Smooth muscle cell (in vitro differentiated cells): ENCODE measurements around the gene USP10. TPM values are rescaled to one million over a fixed set of nuclear protein-coding genes. Genes with fewer than 3 reads are reported as not detected.

Experiments used
- DNase-seq: peaks from one replicate; lab custom pipeline; 2025; ENCODE audit not compliant: unreplicated experiment; lab: John Stamatoyannopoulos, UW
- H2AFZ ChIP-seq: fragments of 200-600 bp; sonication (generic); 2 replicates; pipeline ENCODE4 v1.6.0; 2016; ENCODE audit warnings: antibody characterized with exemption, low read depth, mild to moderate bottlenecking
- H3F3A ChIP-seq: fragments of 200-600 bp; sonication (generic); 2 replicates; pipeline ENCODE4 v1.6.0; 2017; ENCODE audit warnings: antibody characterized with exemption, low read depth
- H3K27ac ChIP-seq: fragments of 200-600 bp; sonication (generic); 2 replicates; pipeline ENCODE4 v1.5.1; 2016; ENCODE audit warnings: low read depth, mild to moderate bottlenecking
- H3K27me3 ChIP-seq: fragments of 200-600 bp; sonication (generic); 2 replicates; pipeline ENCODE4 v1.6.1; 2016; ENCODE audit warnings: low read depth, mild to moderate bottlenecking
- H3K36me3 ChIP-seq: fragments of 200-600 bp; sonication (generic); 2 replicates; pipeline ENCODE4 v1.5.1; 2016; ENCODE audit warnings: low read depth
- H3K4me1 ChIP-seq: fragments of 200-600 bp; sonication (generic); 2 replicates; pipeline ENCODE4 v1.5.1; 2016; ENCODE audit warnings: low read depth
- H3K4me2 ChIP-seq: fragments of 200-600 bp; sonication (generic); 2 replicates; pipeline ENCODE4 v1.6.0; 2016; ENCODE audit warnings: mild to moderate bottlenecking
- H3K4me3 ChIP-seq: fragments of 200-600 bp; sonication (generic); 2 replicates; pipeline ENCODE4 v1.5.1; 2016; ENCODE audit warnings: mild to moderate bottlenecking
- H3K79me2 ChIP-seq: fragments of 200-600 bp; sonication (generic); 2 replicates; pipeline ENCODE4 v1.6.0; 2016; ENCODE audit warnings: low read depth, mild to moderate bottlenecking
- H3K9ac ChIP-seq: fragments of 200-600 bp; sonication (generic); 2 replicates; pipeline ENCODE4 v1.6.0; 2016; ENCODE audit warnings: low read depth
- H3K9me3 ChIP-seq: fragments of 200-600 bp; sonication (generic); replicated peaks from 2 replicates; pipeline ENCODE4 v1.5.1; 2016; ENCODE audit warnings: low read depth
- H4K20me1 ChIP-seq: fragments of 200-600 bp; sonication (generic); 2 replicates; pipeline ENCODE4 v1.6.0; 2016; ENCODE audit warnings: low read depth
- CTCF ChIP-seq: fragments of 200-600 bp; sonication (generic); IDR thresholded peaks from 2 replicates; pipeline ENCODE4 v1.5.1; 2017; ENCODE audit warnings: borderline replicate concordance, mild to moderate bottlenecking, antibody characterized with exemption; ENCODE audit not compliant: insufficient read depth, poor library complexity, severe bottlenecking
- WGBS: methylation state at CpG from one replicate; pipeline ENCODE4 v1.1.7; 2016; ENCODE audit warnings: low lambda C conversion rate; 5-methylcytosine and 5-hydroxymethylcytosine counted together
- polyA plus RNA-seq: library from polyadenylated mRNA; unstranded; fragments of >200 nt; fragmentation: Nextera tagmentation; extraction: Ambion mirVana; gene quantifications from 2 replicates; pipeline ENCODE4 v1.2.1, GENCODE V29; 2016
- total RNA-seq: library from RNA; depleted of rRNA; stranded (reverse); fragments of >200 nt; gene quantifications from 2 replicates; pipeline ENCODE4 v1.2.3, GENCODE V29; 2014

Gene USP10
- total and polyA plus RNA-seq, 2 experiments from 2014 or later, result 52.5 to 56.1 TPM

GRCh38 chr16:84768808-84769197 lies 69.0 kb downstream of the USP10 start:
- Histone ChIP-seq H2AFZ (no peak overlapping the region), H3K4me3 (no peak overlapping the region), H3K27me3 (no peaks in the 10 kb centered on the region), H3K27ac (no peak overlapping the region), H3K79me2 (peaks cover 17% of the 10 kb centered on the region), H3K9ac (no peak overlapping the region), H3K4me2 (no peak overlapping the region), H3F3A (no peaks in the 10 kb centered on the region), H3K36me3 (peaks cover 12% of the 10 kb centered on the region), H4K20me1 (peaks cover 19% of the 10 kb centered on the region), H3K9me3 (no peaks in the 10 kb centered on the region), H3K4me1 (no peaks in the 10 kb centered on the region)
- 94% methylated on average over 4 of the region's 4 CpGs for WGBS
- no peak for TF ChIP-seq CTCF
- DNase-seq, result no peak

DNA sequence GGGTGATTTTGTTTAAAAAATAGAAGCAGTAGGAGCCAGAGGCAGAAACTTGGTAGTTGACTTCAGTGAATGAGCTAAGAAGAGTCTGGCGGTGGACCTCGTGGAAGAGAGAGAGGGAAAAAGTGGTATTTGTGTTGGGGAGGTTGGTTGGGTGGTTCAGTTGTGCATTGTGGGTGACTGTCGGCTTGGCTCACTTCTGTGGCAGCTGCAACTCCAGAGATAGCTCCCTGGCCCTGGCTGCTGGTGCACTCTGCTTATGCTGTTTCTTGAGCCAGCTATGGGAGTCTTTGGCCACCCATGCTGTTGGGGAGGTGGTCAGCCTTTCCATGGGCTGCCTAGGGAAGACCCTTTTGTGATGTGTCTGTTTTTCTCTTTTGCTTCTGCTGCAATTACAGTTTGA lies 69.6 kb downstream of the USP10 start:
- no peaks in the 10 kb centered on the region for H3K27me3 ChIP-seq
- H3K36me3 ChIP-seq, result peaks cover 12% of the 10 kb centered on the region
- no peak overlapping the region for H3K4me3 ChIP-seq
- no peaks in the 10 kb centered on the region for H3K9me3 ChIP-seq
- WGBS, result 98% methylated on average over 3 of the region's 3 CpGs
- DNase-seq, result no peak
- peaks cover 19% of the 10 kb centered on the region for H4K20me1 ChIP-seq
- H3K27ac ChIP-seq, result no peak overlapping the region
- no peak overlapping the region for H3K4me2 ChIP-seq
- H3K9ac ChIP-seq, result no peak overlapping the region
- H3K4me1 ChIP-seq, result no peaks in the 10 kb centered on the region
- no peaks in the 10 kb centered on the region for H3F3A ChIP-seq
- no peak for TF ChIP-seq CTCF
- no peak overlapping the region for H2AFZ ChIP-seq
- H3K79me2 ChIP-seq, result peaks cover 17% of the 10 kb centered on the region

DNA sequence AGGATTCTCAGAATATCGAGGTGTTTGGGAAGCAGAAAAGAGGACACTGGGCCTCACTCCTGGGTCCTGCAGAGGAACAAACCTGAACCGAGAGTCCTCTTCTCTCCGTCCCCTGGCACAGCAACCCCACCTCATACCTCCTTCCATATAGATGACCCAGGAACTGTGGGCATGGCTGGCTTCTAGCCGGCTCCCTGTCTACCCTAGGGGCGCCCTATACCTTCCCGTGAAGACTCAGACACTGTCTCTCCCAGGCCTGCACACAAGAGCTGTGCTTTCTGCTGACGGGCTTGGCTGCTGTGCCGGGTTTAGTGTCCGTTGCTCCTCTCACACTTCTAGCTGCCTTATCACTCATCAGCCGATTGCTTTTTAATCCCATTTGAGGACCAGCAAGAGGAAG lies 73.5 kb downstream of the USP10 start:
- no peak for TF ChIP-seq CTCF
- Histone ChIP-seq H3K4me2 (no peak overlapping the region), H3F3A (no peaks in the 10 kb centered on the region), H3K36me3 (peaks cover 17% of the 10 kb centered on the region), H3K79me2 (peaks cover 13% of the 10 kb centered on the region), H3K4me3 (no peak overlapping the region), H3K9ac (no peak overlapping the region), H3K27me3 (no peaks in the 10 kb centered on the region), H3K4me1 (no peaks in the 10 kb centered on the region), H3K27ac (no peak overlapping the region), H4K20me1 (peaks cover 19% of the 10 kb centered on the region), H2AFZ (no peak overlapping the region), H3K9me3 (no peaks in the 10 kb centered on the region)
- WGBS, result 91% methylated on average over 10 of the region's 10 CpGs
- no peak for DNase-seq

DNA sequence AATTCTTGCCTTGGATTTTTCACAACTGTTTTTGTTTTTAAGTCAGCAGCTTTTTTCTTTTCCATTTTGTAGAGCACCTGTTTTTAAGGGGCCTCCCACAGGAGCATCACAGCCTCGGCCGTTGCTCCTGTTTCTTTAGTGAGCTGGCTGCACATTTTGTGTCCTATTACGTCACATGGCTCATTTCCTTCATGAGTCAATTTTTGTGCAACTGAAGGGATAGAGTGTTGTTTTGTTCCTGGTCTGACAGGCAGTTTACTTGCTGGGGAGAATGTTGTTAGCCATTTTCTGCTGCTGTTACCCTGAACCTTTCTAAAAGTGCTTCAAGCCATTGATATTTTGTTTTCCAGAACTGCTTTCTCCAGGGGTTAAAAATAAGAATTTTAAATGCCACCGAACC lies 75.0 kb downstream of the USP10 start:
- no peak overlapping the region for H3K27ac ChIP-seq
- H4K20me1 ChIP-seq, result peaks cover 16% of the 10 kb centered on the region
- no peak overlapping the region for H3K9ac ChIP-seq
- no peak overlapping the region for H3K4me2 ChIP-seq
- no peak overlapping the region for H2AFZ ChIP-seq
- WGBS, result 78% methylated on average over 4 of the region's 4 CpGs
- DNase-seq, result no peak
- no peaks in the 10 kb centered on the region for H3K27me3 ChIP-seq
- peaks cover 16% of the 10 kb centered on the region for H3K36me3 ChIP-seq
- H3K4me1 ChIP-seq, result no peaks in the 10 kb centered on the region
- no peak for TF ChIP-seq CTCF
- no peaks in the 10 kb centered on the region for H3F3A ChIP-seq
- H3K4me3 ChIP-seq, result no peak overlapping the region
- H3K9me3 ChIP-seq, result no peaks in the 10 kb centered on the region
- peaks cover 7% of the 10 kb centered on the region for H3K79me2 ChIP-seq
